ENCODE data around the gene TRIM22. TPM values are rescaled to one million over a fixed set of nuclear protein-coding genes. Genes with fewer than 3 reads are reported as not detected.

TRIM22 gene
- polyA plus RNA-seq, 1 donor from 2014 or later, result 4.3 TPM

Other genes with a start within 250 kb of the TRIM22 start
- not detected in 2 replicates for gene OR51I1, start 248.3 kb upstream of the TRIM22 start, polyA plus RNA-seq
- gene OR51I2, start 240.5 kb upstream of the TRIM22 start, polyA plus RNA-seq, result not detected in 2 replicates
- gene OR52D1, start 201.1 kb upstream of the TRIM22 start, polyA plus RNA-seq, result not detected in 2 replicates
- gene UBQLN3, start 179.8 kb upstream of the TRIM22 start, polyA plus RNA-seq, result not detected in 2 replicates
- gene UBQLNL, start 173.1 kb upstream of the TRIM22 start, polyA plus RNA-seq, result not detected in 2 replicates
- not detected in 2 replicates for gene OR52H1, start 141.2 kb upstream of the TRIM22 start, polyA plus RNA-seq
- not detected in 2 replicates for gene OR52B6, start 108.9 kb upstream of the TRIM22 start, polyA plus RNA-seq
- not detected in 2 replicates for gene TRIM6, start 93.2 kb upstream of the TRIM22 start, polyA plus RNA-seq
- gene TRIM34, start 64.8 kb upstream of the TRIM22 start, polyA plus RNA-seq, result not detected in 2 replicates
- gene TRIM5, start 4.7 kb upstream of the TRIM22 start, polyA plus RNA-seq, result 0.58 and 2.0 TPM in 2 replicates
- not detected in 2 replicates for gene OR56B1, start 46.7 kb downstream of the TRIM22 start, polyA plus RNA-seq
- gene OR52N4, start 64.5 kb downstream of the TRIM22 start, polyA plus RNA-seq, result not detected in 2 replicates
- gene OR52N5, start 93.6 kb downstream of the TRIM22 start, polyA plus RNA-seq, result not detected in 2 replicates
- gene OR52N1, start 101.5 kb downstream of the TRIM22 start, polyA plus RNA-seq, result not detected in 2 replicates
- gene OR52N2, start 119.1 kb downstream of the TRIM22 start, polyA plus RNA-seq, result not detected in 2 replicates
- gene OR52E6, start 152.1 kb downstream of the TRIM22 start, polyA plus RNA-seq, result not detected in 2 replicates
- gene OR52E8, start 167.9 kb downstream of the TRIM22 start, polyA plus RNA-seq, result not detected in 2 replicates
- gene OR52E4, start 190.8 kb downstream of the TRIM22 start, polyA plus RNA-seq, result not detected in 2 replicates
- not detected in 2 replicates for gene OR52E5, start 203.4 kb downstream of the TRIM22 start, polyA plus RNA-seq